GM23338 (cell line): ENCODE data around the gene KYAT1. TPM values are rescaled to one million over a fixed set of nuclear protein-coding genes. Genes with fewer than 3 reads are reported as not detected.
A peak's percentile ranks its signal among the peaks of the same experiment; 100 is the strongest.

ENCODE experiments used
- ATAC-seq: fragments of 200-7000 bp; cut with Tn5 transposase; 3 replicates; pipeline ENCODE4 v1.9.1; 2020
- DNase-seq: peaks from one replicate; pipeline ENCODE4 v3.0.0-alpha.2; 2015; ENCODE audit warnings: low spot score
- H2AFZ ChIP-seq: fragments of 200-600 bp; sonication (generic); 2 replicates; pipeline ENCODE4 v1.8.0; 2016; ENCODE audit warnings: antibody characterized with exemption, mild to moderate bottlenecking, moderate library complexity
- H3F3A ChIP-seq: fragments of 200-600 bp; sonication (generic); replicated peaks from 2 replicates; pipeline ENCODE4 v1.8.0; 2017; ENCODE audit warnings: antibody characterized with exemption, mixed run types, low read depth
- H3K27ac ChIP-seq: fragments of 200-600 bp; sonication (generic); 2 replicates; pipeline ENCODE4 v1.6.1; 2016; ENCODE audit warnings: low read depth
- H3K27me3 ChIP-seq: fragments of 200-600 bp; sonication (generic); 2 replicates; pipeline ENCODE4 v1.8.0; 2016; ENCODE audit warnings: mild to moderate bottlenecking, mixed run types, moderate library complexity; ENCODE audit not compliant: insufficient read depth
- H3K36me3 ChIP-seq: fragments of 200-600 bp; sonication (generic); 2 replicates; pipeline ENCODE4 v1.8.0; 2016; ENCODE audit warnings: mild to moderate bottlenecking; ENCODE audit not compliant: insufficient read depth
- H3K4me1 ChIP-seq: fragments of 200-600 bp; sonication (generic); 2 replicates; pipeline ENCODE4 v1.8.0; 2016; ENCODE audit warnings: mild to moderate bottlenecking, moderate library complexity; ENCODE audit not compliant: insufficient read depth
- H3K4me2 ChIP-seq: fragments of 200-600 bp; sonication (generic); 2 replicates; pipeline ENCODE4 v1.7.1; 2017; ENCODE audit warnings: mixed run types
- H3K4me3 ChIP-seq: fragments of 200-600 bp; sonication (generic); 2 replicates; pipeline ENCODE4 v1.6.1; 2016; ENCODE audit warnings: mixed run types
- H3K79me2 ChIP-seq: fragments of 200-600 bp; sonication (generic); replicated peaks from 2 replicates; pipeline ENCODE4 v1.8.0; 2017; ENCODE audit warnings: mild to moderate bottlenecking; ENCODE audit not compliant: insufficient read depth
- H3K9me2 ChIP-seq: fragments of 200-600 bp; sonication (generic); 2 replicates; pipeline ENCODE4 v1.8.0; 2017; ENCODE audit not compliant: insufficient read depth
- H4K20me1 ChIP-seq: fragments of 200-600 bp; sonication (generic); replicated peaks from 2 replicates; pipeline ENCODE4 v1.8.0; 2017; ENCODE audit warnings: mild to moderate bottlenecking; ENCODE audit not compliant: insufficient read depth
- H3K27ac Mint-ChIP-seq: 2 replicates; pipeline ENCODE4 v1.8.0; 2020; ENCODE audit warnings: inconsistent platforms, mild to moderate bottlenecking, moderate library complexity, mixed read lengths
- H3K27me3 Mint-ChIP-seq: 3 replicates; pipeline ENCODE4 v1.8.0; 2022; ENCODE audit warnings: low read depth, mild to moderate bottlenecking, moderate library complexity, mixed read lengths, inconsistent platforms; ENCODE audit not compliant: insufficient read depth, poor library complexity
- H3K36me3 Mint-ChIP-seq: 3 replicates; pipeline ENCODE4 v1.8.0; 2021; ENCODE audit warnings: low read depth, mild to moderate bottlenecking, inconsistent platforms, moderate library complexity, mixed read lengths
- H3K4me1 Mint-ChIP-seq: 3 replicates; pipeline ENCODE4 v1.8.0; 2020; ENCODE audit warnings: mild to moderate bottlenecking, inconsistent platforms, mixed read lengths
- H3K4me3 Mint-ChIP-seq: 3 replicates; pipeline ENCODE4 v1.8.0; 2021; ENCODE audit warnings: moderate library complexity, mild to moderate bottlenecking, inconsistent platforms, mixed read lengths
- H3K9me3 Mint-ChIP-seq: 3 replicates; pipeline ENCODE4 v1.8.0; 2020; ENCODE audit warnings: moderate library complexity, mild to moderate bottlenecking, inconsistent platforms, mixed read lengths
- CREB1 ChIP-seq: fragments of 250-450 bp; sonication (Bioruptor Pico); IDR thresholded peaks from 2 replicates; pipeline ENCODE4 v1.5.0; 2020; ENCODE audit warnings: low read depth, mild to moderate bottlenecking, moderate library complexity
- CTCF ChIP-seq, 2 experiments: fragments of 200-600 bp in 1 of 2; sonication (generic) in 1 of 2; conservative IDR thresholded peaks; 2 replicates each; pipeline versions ENCODE4 v1.5.1 to v1.6.1; 2016 to 2017; ENCODE audit warnings: antibody characterized with exemption in 2 of 2, low read depth in 2 of 2, mild to moderate bottlenecking in 2 of 2, moderate library complexity in 1 of 2
- ETS1 ChIP-seq: IDR thresholded peaks from 2 replicates; pipeline ENCODE4 v1.6.1; 2016; ENCODE audit warnings: antibody characterized with exemption
- EZH2 ChIP-seq: fragments of 200-600 bp; sonication (generic); IDR thresholded peaks from one replicate; pipeline ENCODE4 v1.8.0; 2017; ENCODE audit warnings: antibody characterized with exemption, mild to moderate bottlenecking, low read depth; ENCODE audit not compliant: unreplicated experiment
- EZH2phosphoT487 ChIP-seq: fragments of 200-600 bp; sonication (generic); IDR thresholded peaks from one replicate; pipeline ENCODE4 v1.8.1; 2018; ENCODE audit warnings: antibody characterized with exemption; ENCODE audit not compliant: unreplicated experiment
- JUNB ChIP-seq: IDR thresholded peaks from one replicate; pipeline ENCODE4 v1.6.1; 2016; ENCODE audit warnings: antibody characterized with exemption; ENCODE audit not compliant: unreplicated experiment
- NANOG ChIP-seq: IDR thresholded peaks from 2 replicates; pipeline ENCODE4 v1.6.1; 2016; ENCODE audit warnings: antibody characterized with exemption, borderline replicate concordance
- POLR2AphosphoS5 ChIP-seq: IDR thresholded peaks from 2 replicates; pipeline ENCODE4 v1.6.1; 2016; ENCODE audit warnings: antibody characterized with exemption, low read depth
- REST ChIP-seq: IDR thresholded peaks from one replicate; pipeline ENCODE4 v1.6.1; 2018; ENCODE audit warnings: antibody characterized with exemption; ENCODE audit not compliant: unreplicated experiment
- STAT1 ChIP-seq: IDR thresholded peaks from one replicate; pipeline ENCODE4 v1.6.1; 2016; ENCODE audit warnings: antibody characterized with exemption; ENCODE audit not compliant: unreplicated experiment
- ZNF114 ChIP-seq: fragments of 250-450 bp; sonication (Bioruptor Pico); IDR thresholded peaks from 2 replicates; pipeline ENCODE4 v1.5.0; 2020; ENCODE audit warnings: mild to moderate bottlenecking, moderate library complexity
- ZNF331 ChIP-seq: fragments of 250-450 bp; sonication (Bioruptor Pico); IDR thresholded peaks from 2 replicates; pipeline ENCODE4 v1.5.0; 2020; ENCODE audit warnings: low read depth, mild to moderate bottlenecking, moderate library complexity
- polyA plus RNA-seq: library from polyadenylated mRNA; unstranded; fragments of >200 nt; fragmentation: Nextera tagmentation; extraction: Ambion mirVana; gene quantifications from 2 replicates; pipeline ENCODE4 v1.2.1, GENCODE V29; 2016
- total RNA-seq: library from RNA; depleted of rRNA; stranded (reverse); fragments of >200 nt; shearing (Covaris generic); gene quantifications from 2 replicates; pipeline ENCODE4 v1.2.3, GENCODE V29; 2014
- TF ChIP-seq, protein P1 (sequence below): fragments of 250-450 bp; sonication (Bioruptor Pico); IDR thresholded peaks from 2 replicates; pipeline ENCODE4 v1.5.0; 2020; ENCODE audit warnings: mild to moderate bottlenecking, moderate library complexity

The KYAT1 gene
- total and polyA plus RNA-seq, 2 experiments from 2014 or later, result 26.1 to 34.0 TPM

- Histone ChIP-seq H3K27me3 (no peaks in the 10 kb centered on the region; the same call in 1 of the 2 replicates), H3K79me2 (no peaks in the 10 kb centered on the region), H2AFZ (peak within 1 kb of the TSS; percentile 70), H3K4me2 (peak within 1 kb of the TSS; percentile 88), H3K4me3 (peak within 1 kb of the TSS; percentile 68), H3F3A (peaks cover 4% of the 10 kb centered on the region), H3K4me1 (no peaks in the 10 kb centered on the region; the same call in 1 of the 2 replicates), H3K9me2 (no peaks in the 10 kb centered on the region), H4K20me1 (peaks cover 15% of the 10 kb centered on the region), H3K36me3 (no peaks in the 10 kb centered on the region), H3K27ac (no peak within 1 kb of the TSS)
- ATAC-seq (peak; percentile 81), DNase-seq (peak; percentile 98)
- Mint-ChIP-seq H3K36me3 (peaks cover 21% of the 10 kb centered on the region), H3K27me3 (peaks cover 33% of the 10 kb centered on the region), H3K9me3 (no peaks in the 10 kb centered on the region), H3K4me1 (peaks cover 12% of the 10 kb centered on the region; the same call in 2 of the 3 replicates), H3K4me3 (peak within 1 kb of the TSS; percentile 78), H3K27ac (peak within 1 kb of the TSS; percentile 48; the same call in 1 of the 2 replicates)
- no peak for TF ChIP-seq ETS1
- no peak for TF ChIP-seq CREB1 (CRISPR knock-in tag)
- TF ChIP-seq NANOG, result no peak
- no peak for TF ChIP-seq EZH2phosphoT487
- TF ChIP-seq CTCF (conservative IDR thresholded peaks at IDR 0.05; ENCODE audit: low read depth in 2 of 2), result peak; percentile 56 to 68
- no peak for TF ChIP-seq STAT1
- no peak for TF ChIP-seq EZH2
- TF ChIP-seq REST, result no peak
- no peak for TF ChIP-seq ZNF331
- no peak for TF ChIP-seq ZNF114 (CRISPR knock-in tag)
- TF ChIP-seq, protein P1, sequence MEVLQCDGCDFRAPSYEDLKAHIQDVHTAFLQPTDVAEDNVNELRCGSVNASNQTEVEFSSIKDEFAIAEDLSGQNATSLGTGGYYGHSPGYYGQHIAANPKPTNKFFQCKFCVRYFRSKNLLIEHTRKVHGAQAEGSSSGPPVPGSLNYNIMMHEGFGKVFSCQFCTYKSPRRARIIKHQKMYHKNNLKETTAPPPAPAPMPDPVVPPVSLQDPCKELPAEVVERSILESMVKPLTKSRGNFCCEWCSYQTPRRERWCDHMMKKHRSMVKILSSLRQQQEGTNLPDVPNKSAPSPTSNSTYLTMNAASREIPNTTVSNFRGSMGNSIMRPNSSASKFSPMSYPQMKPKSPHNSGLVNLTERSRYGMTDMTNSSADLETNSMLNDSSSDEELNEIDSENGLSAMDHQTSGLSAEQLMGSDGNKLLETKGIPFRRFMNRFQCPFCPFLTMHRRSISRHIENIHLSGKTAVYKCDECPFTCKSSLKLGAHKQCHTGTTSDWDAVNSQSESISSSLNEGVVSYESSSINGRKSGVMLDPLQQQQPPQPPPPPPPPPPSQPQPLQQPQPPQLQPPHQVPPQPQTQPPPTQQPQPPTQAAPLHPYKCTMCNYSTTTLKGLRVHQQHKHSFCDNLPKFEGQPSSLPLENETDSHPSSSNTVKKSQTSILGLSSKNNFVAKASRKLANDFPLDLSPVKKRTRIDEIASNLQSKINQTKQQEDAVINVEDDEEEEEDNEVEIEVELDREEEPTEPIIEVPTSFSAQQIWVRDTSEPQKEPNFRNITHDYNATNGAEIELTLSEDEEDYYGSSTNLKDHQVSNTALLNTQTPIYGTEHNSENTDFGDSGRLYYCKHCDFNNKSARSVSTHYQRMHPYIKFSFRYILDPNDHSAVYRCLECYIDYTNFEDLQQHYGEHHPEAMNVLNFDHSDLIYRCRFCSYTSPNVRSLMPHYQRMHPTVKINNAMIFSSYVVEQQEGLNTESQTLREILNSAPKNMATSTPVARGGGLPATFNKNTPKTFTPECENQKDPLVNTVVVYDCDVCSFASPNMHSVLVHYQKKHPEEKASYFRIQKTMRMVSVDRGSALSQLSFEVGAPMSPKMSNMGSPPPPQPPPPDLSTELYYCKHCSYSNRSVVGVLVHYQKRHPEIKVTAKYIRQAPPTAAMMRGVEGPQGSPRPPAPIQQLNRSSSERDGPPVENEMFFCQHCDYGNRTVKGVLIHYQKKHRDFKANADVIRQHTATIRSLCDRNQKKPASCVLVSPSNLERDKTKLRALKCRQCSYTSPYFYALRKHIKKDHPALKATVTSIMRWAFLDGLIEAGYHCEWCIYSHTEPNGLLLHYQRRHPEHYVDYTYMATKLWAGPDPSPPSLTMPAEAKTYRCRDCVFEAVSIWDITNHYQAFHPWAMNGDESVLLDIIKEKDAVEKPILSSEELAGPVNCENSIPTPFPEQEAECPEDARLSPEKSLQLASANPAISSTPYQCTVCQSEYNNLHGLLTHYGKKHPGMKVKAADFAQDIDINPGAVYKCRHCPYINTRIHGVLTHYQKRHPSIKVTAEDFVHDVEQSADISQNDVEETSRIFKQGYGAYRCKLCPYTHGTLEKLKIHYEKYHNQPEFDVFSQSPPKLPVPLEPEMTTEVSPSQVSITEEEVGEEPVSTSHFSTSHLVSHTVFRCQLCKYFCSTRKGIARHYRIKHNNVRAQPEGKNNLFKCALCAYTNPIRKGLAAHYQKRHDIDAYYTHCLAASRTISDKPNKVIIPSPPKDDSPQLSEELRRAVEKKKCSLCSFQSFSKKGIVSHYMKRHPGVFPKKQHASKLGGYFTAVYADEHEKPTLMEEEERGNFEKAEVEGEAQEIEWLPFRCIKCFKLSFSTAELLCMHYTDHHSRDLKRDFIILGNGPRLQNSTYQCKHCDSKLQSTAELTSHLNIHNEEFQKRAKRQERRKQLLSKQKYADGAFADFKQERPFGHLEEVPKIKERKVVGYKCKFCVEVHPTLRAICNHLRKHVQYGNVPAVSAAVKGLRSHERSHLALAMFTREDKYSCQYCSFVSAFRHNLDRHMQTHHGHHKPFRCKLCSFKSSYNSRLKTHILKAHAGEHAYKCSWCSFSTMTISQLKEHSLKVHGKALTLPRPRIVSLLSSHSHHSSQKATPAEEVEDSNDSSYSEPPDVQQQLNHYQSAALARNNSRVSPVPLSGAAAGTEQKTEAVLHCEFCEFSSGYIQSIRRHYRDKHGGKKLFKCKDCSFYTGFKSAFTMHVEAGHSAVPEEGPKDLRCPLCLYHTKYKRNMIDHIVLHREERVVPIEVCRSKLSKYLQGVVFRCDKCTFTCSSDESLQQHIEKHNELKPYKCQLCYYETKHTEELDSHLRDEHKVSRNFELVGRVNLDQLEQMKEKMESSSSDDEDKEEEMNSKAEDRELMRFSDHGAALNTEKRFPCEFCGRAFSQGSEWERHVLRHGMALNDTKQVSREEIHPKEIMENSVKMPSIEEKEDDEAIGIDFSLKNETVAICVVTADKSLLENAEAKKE, result no peak
- TF ChIP-seq JUNB, result no peak
- TF ChIP-seq POLR2AphosphoS5, result peak; percentile 89
These were observed 63.5 kb downstream of the KYAT1 start, which contains the start of gene ENDOG for GRCh38 chr9:128818099-128818838. Gene ENDOG, plus strand, starts transcription at chr9:128818500. Its CDS starts 185 bp downstream, at chr9:128818685.
